HEK293 (cell line): ENCODE data around the gene BICC1.

Experiments used
- CTCF ChIA-PET: fragments of 350-600 bp; formaldehyde crosslinking; extraction: SDS; loops from one replicate; lab custom pipeline; 2021; ENCODE audit warnings: antibody characterized with exemption; lab: Yijun Ruan, JAX
- POLR2A ChIA-PET: fragments of 300-600 bp; formaldehyde crosslinking; extraction: SDS; loops from one replicate; lab custom pipeline; 2020; ENCODE audit warnings: antibody characterized with exemption, inconsistent platforms; lab: Yijun Ruan, JAX
- H3K27ac ChIP-seq: fragments of 200-500 bp; sonication (Bioruptor generic); 2 replicates; pipeline ENCODE4 v1.5.1; 2014; ENCODE audit warnings: low read depth, low read length, control low read depth, inconsistent platforms; ENCODE audit errors: extremely low read depth
- H3K36me3 ChIP-seq, 2 experiments: fragments of 200-500 bp in 1 of 2; sonication (Bioruptor generic) in 1 of 2; 1 replicate in 1 of 2; 2 replicates in 1 of 2; pipeline ENCODE4 v1.5.1; 2014 to 2017; ENCODE audit warnings: inconsistent platforms in 2 of 2, low read length in 2 of 2; ENCODE audit not compliant: control insufficient read depth in 2 of 2, insufficient read depth in 1 of 2
- H3K4me1 ChIP-seq: fragments of 200-500 bp; sonication (Bioruptor generic); 2 replicates; pipeline ENCODE4 v1.5.1; 2014; ENCODE audit warnings: mild to moderate bottlenecking, low read length, inconsistent platforms; ENCODE audit not compliant: control insufficient read depth, insufficient read depth
- H3K4me3 ChIP-seq: 2 replicates; pipeline ENCODE4 v1.5.1; 2011; ENCODE audit warnings: low read depth, mild to moderate bottlenecking, control low read depth, low read length, moderate library complexity
- H3K9me3 ChIP-seq: fragments of 200-500 bp; sonication (Bioruptor generic); 2 replicates; pipeline ENCODE4 v1.5.1; 2014; ENCODE audit warnings: low read depth, low read length, inconsistent platforms; ENCODE audit not compliant: control insufficient read depth, insufficient read depth
- HOXD13 ChIP-seq: sonication (generic); formaldehyde crosslinking; IDR thresholded peaks from 2 replicates; pipeline ENCODE4 v1.8.0; 2022; ENCODE audit warnings: missing genetic modification reagents, borderline replicate concordance
- PRDM1 ChIP-seq: fragments of 450-650 bp; formaldehyde crosslinking; IDR thresholded peaks from 2 replicates; pipeline ENCODE4; 2016; ENCODE audit warnings: missing biosample characterization, missing genetic modification characterization
- RBAK ChIP-seq: fragments of 450-650 bp; formaldehyde crosslinking; IDR thresholded peaks from 2 replicates; pipeline ENCODE4 v1.5.1; 2016; ENCODE audit warnings: missing biosample characterization, missing genetic modification characterization
- REPIN1 ChIP-seq: fragments of 450-650 bp; formaldehyde crosslinking; IDR thresholded peaks from 2 replicates; pipeline ENCODE4 v1.5.1; 2017; ENCODE audit warnings: missing biosample characterization, missing genetic modification characterization, low read depth
- SCRT2 ChIP-seq: fragments of 450-650 bp; formaldehyde crosslinking; IDR thresholded peaks from 2 replicates; pipeline ENCODE4 v1.5.1; 2016; ENCODE audit warnings: missing biosample characterization, missing genetic modification characterization
- ZBTB1 ChIP-seq: fragments of 450-650 bp; formaldehyde crosslinking; IDR thresholded peaks from 2 replicates; pipeline ENCODE4 v1.5.1; 2016; ENCODE audit warnings: missing biosample characterization, missing genetic modification characterization
- ZNF16 ChIP-seq: fragments of 450-650 bp; formaldehyde crosslinking; IDR thresholded peaks from 2 replicates; pipeline ENCODE4 v1.5.1; 2016; ENCODE audit warnings: low read depth, missing biosample characterization, missing genetic modification characterization
- ZNF169 ChIP-seq: fragments of 450-650 bp; formaldehyde crosslinking; IDR thresholded peaks from 2 replicates; pipeline ENCODE4 v1.5.1; 2016; ENCODE audit warnings: missing biosample characterization, missing genetic modification characterization
- ZNF24 ChIP-seq: fragments of 450-650 bp; formaldehyde crosslinking; IDR thresholded peaks from 2 replicates; pipeline ENCODE4 v1.5.1; 2016; ENCODE audit warnings: missing biosample characterization, missing genetic modification characterization
- ZNF248 ChIP-seq: fragments of 450-650 bp; formaldehyde crosslinking; IDR thresholded peaks from 2 replicates; pipeline ENCODE4 v1.5.1; 2017; ENCODE audit warnings: missing biosample characterization, missing genetic modification characterization
- ZNF324 ChIP-seq: fragments of 450-650 bp; formaldehyde crosslinking; IDR thresholded peaks from 2 replicates; pipeline ENCODE4 v1.5.1; 2016; ENCODE audit warnings: missing biosample characterization, missing genetic modification characterization
- ZNF350 ChIP-seq: fragments of 450-650 bp; formaldehyde crosslinking; IDR thresholded peaks from 2 replicates; pipeline ENCODE4 v1.5.0; 2017; ENCODE audit warnings: missing biosample characterization, mild to moderate bottlenecking, missing genetic modification characterization
- ZNF433 ChIP-seq: fragments of 450-650 bp; formaldehyde crosslinking; IDR thresholded peaks from 2 replicates; pipeline ENCODE4 v1.5.1; 2016; ENCODE audit warnings: missing biosample characterization, missing genetic modification characterization, low read depth
- ZNF521 ChIP-seq: fragments of 450-650 bp; formaldehyde crosslinking; IDR thresholded peaks from 2 replicates; pipeline ENCODE4 v1.5.1; 2017; ENCODE audit warnings: missing biosample characterization, mild to moderate bottlenecking, missing genetic modification characterization
- ZNF561 ChIP-seq: fragments of 450-650 bp; IDR thresholded peaks from 2 replicates; pipeline ENCODE4 v1.5.1; 2018; ENCODE audit warnings: missing biosample characterization, missing genetic modification characterization, borderline replicate concordance
- ZNF580 ChIP-seq: fragments of 450-650 bp; formaldehyde crosslinking; IDR thresholded peaks from 2 replicates; pipeline ENCODE4 v1.5.1; 2016; ENCODE audit warnings: missing biosample characterization, missing genetic modification characterization
- ZNF624 ChIP-seq: fragments of 450-650 bp; formaldehyde crosslinking; IDR thresholded peaks from 2 replicates; pipeline ENCODE4 v1.5.1; 2017; ENCODE audit warnings: missing biosample characterization, missing genetic modification characterization
- ZNF660 ChIP-seq: fragments of 450-650 bp; IDR thresholded peaks from 2 replicates; pipeline ENCODE4 v1.5.1; 2018; ENCODE audit warnings: missing biosample characterization, mild to moderate bottlenecking, missing genetic modification characterization
- ZNF704 ChIP-seq: fragments of 450-650 bp; formaldehyde crosslinking; IDR thresholded peaks from 2 replicates; pipeline ENCODE4 v1.5.1; 2016; ENCODE audit warnings: missing biosample characterization, missing genetic modification characterization
- ZNF76 ChIP-seq: fragments of 450-650 bp; formaldehyde crosslinking; IDR thresholded peaks from 2 replicates; pipeline ENCODE4; 2016; ENCODE audit warnings: low read depth, missing biosample characterization, missing genetic modification characterization, borderline replicate concordance
- TF ChIP-seq, protein P1 (sequence below): fragments of 450-650 bp; formaldehyde crosslinking; IDR thresholded peaks from 2 replicates; pipeline ENCODE4 v1.5.1; 2016; ENCODE audit warnings: missing biosample characterization, missing genetic modification characterization
- TF ChIP-seq, protein P2 (sequence below): fragments of 450-650 bp; formaldehyde crosslinking; IDR thresholded peaks from 2 replicates; pipeline ENCODE4 v1.5.1; 2017; ENCODE audit warnings: missing biosample characterization, missing genetic modification characterization

Gene BICC1

GRCh38 chr10:58608826-58609531 is 96.3 kb downstream of the BICC1 start:
- Histone ChIP-seq H3K9me3 (no peaks in the 10 kb centered on the region), H3K36me3 (no peaks in the 10 kb centered on the region), H3K4me3 (no peak overlapping the region), H3K27ac (no peak overlapping the region), H3K4me1 (no peaks in the 10 kb centered on the region)
- ChIA-PET CTCF (interaction anchor here (1.1 kb wide), 1 partner anchor 13 kb away, joined by 3 read pairs; no protein-coding TSS in a partner anchor), POLR2A (no interaction called here)
- TF ChIP-seq ZNF580 (tag by site-specific recombination) = no peak
- TF ChIP-seq, protein P1, sequence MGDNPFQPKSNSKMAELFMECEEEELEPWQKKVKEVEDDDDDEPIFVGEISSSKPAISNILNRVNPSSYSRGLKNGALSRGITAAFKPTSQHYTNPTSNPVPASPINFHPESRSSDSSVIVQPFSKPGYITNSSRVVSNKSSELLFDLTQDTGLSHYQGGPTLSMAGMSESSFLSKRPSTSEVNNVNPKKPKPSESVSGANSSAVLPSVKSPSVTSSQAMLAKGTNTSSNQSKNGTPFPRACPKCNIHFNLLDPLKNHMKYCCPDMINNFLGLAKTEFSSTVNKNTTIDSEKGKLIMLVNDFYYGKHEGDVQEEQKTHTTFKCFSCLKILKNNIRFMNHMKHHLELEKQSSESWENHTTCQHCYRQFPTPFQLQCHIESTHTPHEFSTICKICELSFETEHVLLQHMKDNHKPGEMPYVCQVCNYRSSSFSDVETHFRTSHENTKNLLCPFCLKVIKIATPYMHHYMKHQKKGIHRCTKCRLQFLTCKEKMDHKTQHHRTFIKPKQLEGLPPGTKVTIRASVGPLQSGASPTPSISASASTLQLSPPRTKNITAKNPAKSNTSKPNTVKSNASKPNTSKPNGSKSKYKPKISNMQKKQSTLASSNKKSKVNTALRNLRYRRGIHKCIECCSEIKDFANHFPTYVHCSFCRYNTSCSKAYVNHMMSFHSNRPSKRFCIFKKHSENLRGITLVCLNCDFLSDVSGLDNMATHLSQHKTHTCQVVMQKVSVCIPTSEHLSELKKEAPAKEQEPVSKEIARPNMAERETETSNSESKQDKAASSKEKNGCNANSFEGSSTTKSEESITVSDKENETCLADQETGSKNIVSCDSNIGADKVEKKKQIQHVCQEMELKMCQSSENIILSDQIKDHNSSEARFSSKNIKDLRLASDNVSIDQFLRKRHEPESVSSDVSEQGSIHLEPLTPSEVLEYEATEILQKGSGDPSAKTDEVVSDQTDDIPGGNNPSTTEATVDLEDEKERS = no peak
- TF ChIP-seq ZNF561 (tag by site-specific recombination) = no peak
- no peak for TF ChIP-seq PRDM1 (tag by site-specific recombination)
- TF ChIP-seq RBAK (tag by site-specific recombination) = no peak
- no peak for TF ChIP-seq ZNF704 (tag by site-specific recombination)
- TF ChIP-seq REPIN1 (tag by site-specific recombination) = no peak
- TF ChIP-seq ZNF350 (tag by site-specific recombination) = no peak

DNA sequence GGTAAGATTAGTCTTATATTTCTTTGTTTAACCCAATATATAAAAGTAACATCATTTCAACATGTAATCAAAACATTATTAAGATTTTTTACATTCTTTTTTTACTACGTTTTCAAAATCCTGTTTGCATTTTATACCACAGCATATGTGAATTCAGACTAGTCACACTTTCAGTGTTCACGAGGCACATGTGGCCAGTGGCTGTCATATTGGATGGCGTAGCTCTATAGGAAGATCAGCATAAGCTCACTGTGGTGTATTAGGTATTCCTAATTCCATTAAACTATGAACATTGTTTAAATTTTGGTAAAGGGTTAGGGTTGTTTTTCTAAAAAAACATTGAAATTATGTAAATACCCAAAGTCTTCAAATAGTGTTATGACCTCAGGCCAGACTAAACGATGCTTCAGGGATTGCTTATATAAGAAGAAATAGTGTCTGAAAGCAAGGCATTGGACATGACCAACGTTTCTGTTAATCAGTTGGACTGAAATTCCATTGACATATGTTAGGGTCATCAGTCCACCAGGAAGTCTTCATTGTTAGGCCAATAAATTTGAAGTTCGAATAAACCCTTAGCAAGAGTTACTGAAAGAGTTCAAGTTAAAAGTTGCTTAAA is 97.0 kb downstream of the BICC1 start:
- ChIA-PET CTCF (interaction anchor here (1.1 kb wide), 1 partner anchor 12 kb away, joined by 3 read pairs; no protein-coding TSS in a partner anchor), POLR2A (no interaction called here)
- no peaks in the 10 kb centered on the region for H3K36me3 ChIP-seq
- no peaks in the 10 kb centered on the region for H3K9me3 ChIP-seq
- no peak overlapping the region for H3K27ac ChIP-seq
- H3K4me1 ChIP-seq = no peaks in the 10 kb centered on the region
- H3K4me3 ChIP-seq = no peak overlapping the region
- TF ChIP-seq ZNF624 = no peak
- TF ChIP-seq HOXD13 (CRISPR knock-in tag) = no peak
- no peak for TF ChIP-seq ZNF169 (tag by site-specific recombination)
- no peak for TF ChIP-seq ZNF24 (tag by site-specific recombination)
- TF ChIP-seq ZNF433 = no peak
- TF ChIP-seq ZNF324 (tag by site-specific recombination) = no peak
- no peak for TF ChIP-seq ZNF660 (tag by site-specific recombination)
- TF ChIP-seq ZNF248 = no peak
- TF ChIP-seq ZBTB1 (tag by site-specific recombination) = no peak
- TF ChIP-seq SCRT2 (tag by site-specific recombination) = no peak
- no peak for TF ChIP-seq REPIN1 (tag by site-specific recombination)
- TF ChIP-seq ZNF16 = no peak
- no peak for TF ChIP-seq ZNF521 (tag by site-specific recombination)
- TF ChIP-seq ZNF76 (tag by site-specific recombination) = no peak
- TF ChIP-seq, protein P2, sequence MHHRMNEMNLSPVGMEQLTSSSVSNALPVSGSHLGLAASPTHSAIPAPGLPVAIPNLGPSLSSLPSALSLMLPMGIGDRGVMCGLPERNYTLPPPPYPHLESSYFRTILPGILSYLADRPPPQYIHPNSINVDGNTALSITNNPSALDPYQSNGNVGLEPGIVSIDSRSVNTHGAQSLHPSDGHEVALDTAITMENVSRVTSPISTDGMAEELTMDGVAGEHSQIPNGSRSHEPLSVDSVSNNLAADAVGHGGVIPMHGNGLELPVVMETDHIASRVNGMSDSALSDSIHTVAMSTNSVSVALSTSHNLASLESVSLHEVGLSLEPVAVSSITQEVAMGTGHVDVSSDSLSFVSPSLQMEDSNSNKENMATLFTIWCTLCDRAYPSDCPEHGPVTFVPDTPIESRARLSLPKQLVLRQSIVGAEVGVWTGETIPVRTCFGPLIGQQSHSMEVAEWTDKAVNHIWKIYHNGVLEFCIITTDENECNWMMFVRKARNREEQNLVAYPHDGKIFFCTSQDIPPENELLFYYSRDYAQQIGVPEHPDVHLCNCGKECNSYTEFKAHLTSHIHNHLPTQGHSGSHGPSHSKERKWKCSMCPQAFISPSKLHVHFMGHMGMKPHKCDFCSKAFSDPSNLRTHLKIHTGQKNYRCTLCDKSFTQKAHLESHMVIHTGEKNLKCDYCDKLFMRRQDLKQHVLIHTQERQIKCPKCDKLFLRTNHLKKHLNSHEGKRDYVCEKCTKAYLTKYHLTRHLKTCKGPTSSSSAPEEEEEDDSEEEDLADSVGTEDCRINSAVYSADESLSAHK (tag by site-specific recombination) = no peak
